Measurements from ENCODE around the gene PRR7.
"Not testable (repeated sequence)": the region's sequence is repeated elsewhere in the genome, so short reads cannot be mapped to it uniquely, and the experiment has no call there.

PRR7 gene, protein sequence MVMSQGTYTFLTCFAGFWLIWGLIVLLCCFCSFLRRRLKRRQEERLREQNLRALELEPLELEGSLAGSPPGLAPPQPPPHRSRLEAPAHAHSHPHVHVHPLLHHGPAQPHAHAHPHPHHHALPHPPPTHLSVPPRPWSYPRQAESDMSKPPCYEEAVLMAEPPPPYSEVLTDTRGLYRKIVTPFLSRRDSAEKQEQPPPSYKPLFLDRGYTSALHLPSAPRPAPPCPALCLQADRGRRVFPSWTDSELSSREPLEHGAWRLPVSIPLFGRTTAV

DNA sequence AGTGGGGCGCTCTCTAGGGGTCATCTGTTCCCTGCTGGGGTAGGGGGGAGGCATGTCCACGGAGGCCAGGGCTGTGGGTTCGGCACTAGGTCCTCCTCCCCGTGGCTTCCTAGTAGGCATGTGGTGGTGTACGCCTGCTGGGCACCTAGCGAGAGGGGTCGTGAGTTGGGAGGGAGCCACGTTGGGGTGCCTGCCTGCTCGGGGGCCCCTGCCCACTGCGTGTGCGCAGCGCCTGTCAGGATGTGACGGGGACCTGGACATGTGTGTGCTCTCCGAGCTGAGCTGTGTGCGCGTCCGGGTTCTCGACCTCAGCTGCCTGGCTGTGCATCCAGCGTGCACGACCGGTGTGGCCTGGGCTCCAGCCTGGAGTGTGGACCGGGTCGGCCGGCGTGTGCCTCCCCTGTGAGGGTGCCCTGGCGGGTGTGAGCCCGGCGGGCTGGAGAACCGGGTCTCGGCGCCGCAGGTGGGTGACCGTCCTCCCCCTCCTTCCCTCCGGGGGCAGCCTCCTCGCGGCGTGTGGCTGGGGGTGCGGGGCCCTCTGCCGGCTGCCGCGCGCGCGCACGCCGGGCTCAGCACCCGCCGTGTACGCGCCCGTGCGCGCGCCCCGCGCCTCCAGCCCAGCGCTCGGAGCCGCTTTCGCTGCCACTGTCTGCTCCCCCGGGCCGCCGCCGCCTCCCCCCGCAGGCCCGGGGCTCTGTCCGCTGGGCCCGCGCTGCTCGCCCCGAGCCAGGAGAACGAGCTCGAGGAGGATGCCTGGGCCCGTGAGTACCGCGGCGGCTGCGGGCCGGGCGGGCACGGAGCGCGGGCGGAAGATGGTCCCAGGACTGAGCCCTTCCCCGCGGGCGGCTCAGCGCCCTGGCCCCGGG lies at the start of gene PRR7:
TSS of gene PRR7 (plus strand) at position 615 of the 866 bp plus-strand sequence. CDS start 8,254 bp downstream, outside the sequence.
- no peak for DNase-seq

DNA sequence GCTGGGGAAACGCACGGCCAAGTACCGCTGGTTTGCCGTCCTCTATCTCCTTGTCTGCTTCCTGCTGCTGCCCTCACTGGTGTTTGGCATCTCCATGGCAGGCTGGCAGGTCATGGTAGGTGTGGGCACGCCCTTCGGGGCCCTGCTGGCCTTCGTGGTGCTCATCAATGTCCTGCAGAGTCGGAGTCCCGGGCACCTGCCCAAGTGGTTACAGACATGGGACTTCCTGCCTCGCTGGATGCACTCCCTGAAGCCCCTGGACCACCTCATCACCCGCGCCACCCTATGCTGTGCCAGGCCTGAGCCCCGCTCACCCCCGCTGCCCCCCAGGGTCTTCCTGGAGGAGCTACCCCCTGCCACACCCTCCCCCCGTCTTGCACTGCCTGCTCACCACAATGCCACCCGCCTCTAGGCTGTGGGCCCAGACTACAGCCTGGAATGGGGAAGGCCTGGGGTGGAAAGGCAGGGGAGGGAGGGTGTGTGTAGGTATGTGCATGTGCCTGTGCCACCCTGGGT lies 48.7 kb upstream of the PRR7 start:
- no peak for DNase-seq

DNA sequence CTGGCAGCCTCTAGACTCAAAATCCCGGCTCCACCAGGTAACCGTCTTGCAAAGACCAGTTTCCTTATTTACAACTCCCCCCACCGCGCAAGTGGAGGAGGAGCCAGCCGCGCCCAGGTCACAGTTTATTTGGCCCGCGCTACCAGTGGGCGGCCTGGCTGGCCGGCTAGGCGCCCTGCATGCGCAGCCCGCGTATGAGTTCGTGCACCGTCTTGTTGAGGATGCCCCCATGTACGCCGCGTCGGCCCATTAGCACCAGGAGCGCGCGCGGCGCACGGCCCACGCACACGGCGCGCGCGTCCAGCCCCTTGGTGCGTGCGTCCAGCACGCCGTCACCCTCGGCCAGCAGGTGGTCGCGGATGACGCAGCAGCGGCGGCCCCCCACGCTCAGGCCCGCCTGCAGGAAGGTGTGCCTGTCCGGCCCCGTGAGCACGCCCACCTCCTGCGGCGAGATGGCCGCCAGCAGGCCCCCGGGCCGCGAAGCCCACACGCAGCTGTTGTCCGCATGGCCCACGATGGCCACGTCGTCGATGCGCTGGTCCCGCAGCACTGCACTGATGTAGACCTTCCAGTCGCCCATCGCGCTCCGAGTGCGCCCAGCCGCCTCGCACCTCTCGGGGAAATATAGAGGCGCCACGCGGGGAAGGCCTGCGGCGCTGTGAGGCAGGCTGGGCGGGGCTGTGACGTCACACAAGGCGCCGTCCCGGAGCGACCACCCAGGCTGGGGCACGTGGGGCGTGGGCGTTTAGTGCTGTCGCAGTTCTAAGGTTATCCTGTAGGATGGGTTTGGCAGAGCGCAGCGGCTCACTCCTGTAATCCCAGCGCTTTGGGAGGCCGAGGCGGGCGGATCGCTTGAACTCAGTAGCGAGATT lies 46.4 kb upstream of the PRR7 start, which contains the start of gene PFN3:
TSS of gene PFN3 (minus strand) at position 665 of the 872 bp plus-strand sequence. CDS start at position 580, 85 bp downstream.
- DNase-seq: no peak

DNA sequence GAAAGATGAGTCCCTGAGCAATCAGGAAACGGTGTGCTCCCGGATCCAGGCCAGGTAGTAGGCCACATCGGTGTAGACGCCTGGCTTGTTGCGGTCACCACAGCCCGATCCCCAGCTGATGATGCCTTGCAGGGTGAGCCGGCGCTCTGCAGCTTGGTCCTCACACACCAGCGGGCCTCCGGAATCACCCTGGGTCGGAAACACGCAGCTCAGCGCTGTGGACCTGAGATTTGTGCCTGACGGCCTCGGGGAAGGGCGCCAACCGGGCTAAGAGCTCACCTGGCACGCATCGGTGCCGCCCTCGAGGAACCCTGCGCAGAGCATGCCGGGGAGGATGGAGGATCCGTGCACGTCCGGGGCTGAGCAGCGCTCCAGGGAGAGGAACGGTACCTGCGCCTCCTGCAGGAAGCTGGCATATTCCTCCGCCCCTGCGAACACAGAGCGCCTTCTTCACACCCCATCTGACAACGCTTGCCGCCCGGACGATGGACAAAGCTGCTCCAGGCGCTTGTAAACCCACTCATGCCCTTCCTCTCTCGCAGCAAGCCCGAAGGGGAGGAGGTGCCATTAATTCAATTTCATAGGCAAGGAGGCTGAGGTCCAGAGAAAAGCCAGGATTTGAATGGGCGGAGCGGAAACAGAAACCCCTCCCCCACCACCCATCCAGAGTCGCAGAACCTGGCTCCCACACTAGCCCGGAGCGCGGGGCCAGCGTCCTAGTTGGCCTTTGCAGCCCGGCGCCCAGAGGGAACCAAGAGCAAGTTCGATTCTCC lies 44.2 kb upstream of the PRR7 start:
- peak; percentile 10 for DNase-seq

DNA sequence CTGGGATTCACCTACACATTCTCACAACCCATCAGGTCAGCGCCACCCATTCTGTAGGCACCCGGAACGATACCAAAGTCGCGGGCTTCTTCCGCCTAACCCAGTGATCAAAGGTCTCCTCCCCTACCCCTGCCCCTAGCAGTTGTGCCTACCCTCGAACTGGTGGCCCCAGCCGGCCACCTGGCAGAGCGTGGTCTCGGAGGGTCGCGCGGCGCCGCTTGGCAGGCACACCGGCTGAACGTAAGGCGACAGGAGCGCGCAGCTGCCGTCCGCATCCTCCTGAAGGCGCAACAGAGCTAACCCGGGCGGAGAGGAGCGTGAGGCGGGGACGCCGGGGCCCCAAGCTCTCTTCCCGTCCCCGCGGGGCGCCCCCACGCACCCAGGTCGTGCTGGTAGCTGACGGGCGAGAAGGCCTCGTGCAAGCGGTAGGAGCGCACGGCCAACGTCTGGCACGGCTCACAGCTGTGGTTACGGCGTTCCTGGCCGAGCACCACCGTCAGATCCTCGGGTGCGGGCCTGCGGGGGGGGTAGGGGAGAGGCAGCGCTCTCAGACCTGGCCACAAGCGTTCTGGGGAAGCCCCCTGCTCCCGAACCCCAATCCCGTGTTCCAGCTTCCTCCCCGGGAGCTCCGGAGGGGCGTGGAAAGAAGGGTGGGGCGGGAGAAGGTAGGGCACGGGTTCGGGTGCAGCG lies 43.4 kb upstream of the PRR7 start:
- no peak for DNase-seq

DNA sequence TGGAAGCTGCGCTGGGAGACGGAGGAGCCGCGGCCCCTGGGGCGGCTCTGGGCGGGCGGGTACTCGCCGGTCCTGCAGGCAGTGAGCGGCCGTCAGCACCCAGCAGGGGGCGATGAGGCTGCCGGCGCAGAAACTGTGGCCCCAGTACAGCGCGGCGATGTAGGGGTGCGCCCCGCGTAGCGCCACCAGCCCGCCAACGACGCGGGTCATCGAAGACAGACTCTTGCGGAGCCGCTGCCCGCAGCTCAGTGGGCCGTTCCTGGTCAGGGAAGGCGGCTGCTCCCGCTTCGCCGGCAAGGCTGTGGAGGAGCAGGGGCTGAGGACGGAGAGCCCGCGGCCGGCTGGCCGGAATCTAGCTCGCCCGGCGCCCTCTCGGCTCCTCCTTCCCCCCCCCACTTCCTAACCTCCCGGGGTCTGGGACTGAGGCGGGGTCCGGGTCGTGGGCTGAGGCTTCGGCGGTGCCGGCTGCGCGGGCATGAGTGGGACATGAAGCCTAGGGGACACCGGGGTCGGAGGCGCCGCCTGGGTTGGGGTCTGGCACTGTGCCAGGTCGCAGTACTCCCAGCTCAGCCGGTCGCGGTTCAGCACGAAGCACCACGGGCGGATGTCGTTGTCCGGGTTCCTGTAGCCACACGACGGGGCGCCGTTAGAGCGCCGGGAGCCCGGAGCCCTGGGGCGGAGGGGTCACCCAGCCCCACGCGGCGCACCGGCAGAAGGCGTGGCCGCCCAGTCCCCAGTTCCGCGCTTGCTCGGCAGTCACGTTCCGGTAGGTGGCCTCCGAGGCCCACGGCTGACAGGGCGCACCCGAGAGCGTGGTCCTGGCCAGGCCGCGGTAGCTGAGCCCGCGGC lies 42.6 kb upstream of the PRR7 start:
- DNase-seq: no peak

DNA sequence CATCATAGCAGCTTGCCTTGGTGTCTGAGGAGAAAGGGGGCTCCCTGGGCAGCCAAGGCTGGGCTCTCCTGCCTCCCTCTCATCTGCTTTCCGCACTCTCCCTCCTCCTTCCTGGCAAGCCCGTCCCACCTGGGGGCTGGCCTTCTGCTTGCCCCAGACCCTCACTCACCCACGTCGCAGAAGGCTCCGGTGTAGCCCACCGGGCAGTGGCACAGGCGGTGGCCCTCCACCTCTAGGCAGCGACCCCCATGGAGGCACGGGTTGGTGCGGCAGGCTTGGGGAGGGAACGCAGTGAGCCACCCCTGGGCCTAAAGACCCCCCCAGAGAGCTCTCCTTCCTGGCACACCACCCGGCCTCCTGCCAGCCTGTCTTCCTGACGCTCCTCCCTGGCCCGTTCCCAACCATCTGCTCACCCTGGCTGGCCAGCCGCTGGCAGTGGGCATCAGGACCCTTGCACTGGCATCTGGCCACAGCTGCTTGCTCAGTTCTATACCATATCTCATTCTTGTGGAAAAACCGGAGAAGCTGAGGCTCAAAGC lies 41.9 kb upstream of the PRR7 start:
- no peak for DNase-seq

DNA sequence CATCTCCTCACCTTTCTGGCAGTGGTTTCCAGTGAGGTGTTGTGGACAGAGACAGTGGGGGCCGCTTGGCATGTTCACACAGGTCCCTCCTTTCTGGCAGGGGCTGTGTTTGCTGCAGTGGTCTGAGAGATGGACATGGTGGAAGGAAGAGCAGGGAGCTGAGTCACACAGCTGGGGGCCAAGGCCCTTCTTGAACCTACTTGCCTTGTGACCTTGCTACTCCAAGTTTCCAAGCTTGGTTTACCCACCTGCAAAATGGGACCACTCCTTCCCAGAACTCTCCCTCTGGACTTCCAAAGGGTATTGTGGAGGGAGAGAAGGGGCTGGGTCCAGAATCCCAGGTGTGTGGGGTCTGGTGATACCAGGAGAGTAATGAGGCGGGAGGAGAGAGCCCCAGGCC lies 41.3 kb upstream of the PRR7 start:
- DNase-seq: no peak

DNA sequence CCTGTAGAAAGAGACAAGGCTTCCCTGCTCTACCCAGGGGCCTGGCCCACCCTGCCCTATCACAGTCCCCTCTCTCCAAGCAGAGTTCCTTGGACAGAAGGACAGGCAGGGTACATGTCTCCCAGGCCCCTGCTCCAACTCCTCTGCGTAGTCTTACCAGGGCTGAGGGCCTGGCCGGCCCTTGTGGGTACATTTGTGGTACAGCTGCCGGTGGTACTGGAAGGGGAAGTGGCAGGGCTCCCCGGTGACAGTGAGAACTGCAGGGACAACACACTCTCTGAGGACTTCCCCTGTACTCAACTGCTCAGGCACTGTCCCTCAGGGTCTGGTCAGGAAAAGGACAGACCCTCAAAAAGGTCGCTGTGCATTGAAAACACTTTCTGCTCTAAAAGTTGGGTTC lies 40.8 kb upstream of the PRR7 start:
- DNase-seq: no peak

DNA sequence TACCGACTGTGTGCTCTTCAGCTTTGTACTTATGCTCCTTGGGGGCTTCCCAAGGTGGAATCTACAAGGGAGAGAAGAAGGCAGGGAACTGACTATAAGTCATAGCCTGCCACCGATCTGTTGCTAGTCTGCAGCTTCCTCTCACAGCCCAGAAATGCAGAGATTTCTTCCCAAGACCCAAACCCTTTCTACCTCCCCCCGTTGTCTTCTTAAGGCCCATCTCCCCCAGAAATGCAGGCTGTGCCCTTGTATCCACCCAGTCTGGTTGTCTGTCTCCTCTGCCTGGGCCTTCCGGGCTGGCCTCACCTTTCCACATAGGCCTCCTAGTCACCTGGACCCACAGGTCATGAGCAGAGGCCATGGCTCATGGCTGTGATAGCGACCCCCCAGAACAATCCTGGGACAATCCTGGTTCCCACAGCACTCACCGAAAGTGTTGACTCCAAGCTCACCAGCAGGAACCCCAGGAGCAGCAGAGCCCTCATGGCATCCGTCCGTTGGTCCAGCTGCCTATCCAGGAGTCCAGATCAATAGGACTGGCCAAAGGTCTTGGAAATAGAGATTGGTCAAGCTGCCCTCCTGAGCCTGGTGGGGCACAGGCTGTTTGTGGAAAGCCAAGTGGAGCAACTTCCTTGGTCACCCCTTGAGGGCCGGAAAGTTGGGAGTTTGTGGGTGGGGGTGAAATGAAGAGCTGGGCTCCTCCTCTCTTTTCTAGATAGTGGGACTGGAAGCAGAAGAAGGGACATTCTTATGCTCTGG lies 37.4 kb upstream of the PRR7 start, which contains the start of gene F12:
TSS of gene F12 (minus strand) at position 522 of the 759 bp plus-strand sequence. CDS start at position 485, 37 bp downstream.
- no peak for DNase-seq

DNA sequence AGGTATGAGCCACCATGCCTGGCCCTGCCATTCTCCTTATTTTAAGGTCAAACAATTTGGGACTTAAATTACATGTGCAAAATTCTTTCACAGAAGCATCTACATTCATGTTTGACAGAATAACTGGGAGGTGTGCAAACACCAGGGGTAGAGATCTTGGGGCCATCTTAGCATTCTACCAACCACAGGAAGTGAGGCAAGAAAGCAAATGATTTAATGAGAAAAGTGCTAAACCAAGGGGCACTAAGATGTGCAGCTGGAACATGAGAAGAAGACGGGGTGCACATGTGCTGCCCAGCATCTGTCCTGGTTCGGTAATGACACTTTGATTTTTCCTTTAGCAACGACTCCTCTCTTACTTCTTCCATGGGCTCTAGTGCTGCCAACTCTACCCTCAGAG lies 36.0 kb upstream of the PRR7 start:
- no peak for DNase-seq

DNA sequence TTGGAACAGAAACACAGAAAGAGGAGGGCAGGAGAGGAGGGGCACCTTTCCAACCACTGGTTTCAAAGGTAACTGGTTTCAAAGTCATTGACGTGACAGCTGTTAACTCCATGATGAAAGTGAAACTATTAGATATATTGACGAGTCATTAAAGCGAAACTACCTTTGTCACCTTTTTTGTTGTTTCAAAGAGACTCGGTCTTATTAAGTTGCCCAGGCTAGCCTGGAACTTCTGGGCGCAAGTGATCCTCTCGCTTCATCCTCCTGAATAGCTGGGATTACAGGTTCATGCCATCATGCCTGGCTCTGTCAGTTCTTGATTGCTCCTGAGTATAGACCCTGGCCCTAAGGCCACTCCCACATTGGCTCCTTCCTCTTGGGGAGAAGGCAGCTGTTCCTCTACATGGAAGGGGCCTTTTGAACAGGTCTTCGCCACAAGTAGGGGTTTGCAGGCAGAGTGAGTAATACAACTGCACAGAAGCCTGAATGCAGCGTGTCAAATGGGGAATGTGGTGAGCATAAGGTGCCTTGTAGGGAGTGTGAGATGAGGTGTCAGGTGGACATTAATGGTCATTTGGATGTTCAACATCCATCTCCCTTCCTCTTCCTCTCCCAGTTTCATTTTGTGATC lies 33.9 kb upstream of the PRR7 start:
- DNase-seq: no peak

DNA sequence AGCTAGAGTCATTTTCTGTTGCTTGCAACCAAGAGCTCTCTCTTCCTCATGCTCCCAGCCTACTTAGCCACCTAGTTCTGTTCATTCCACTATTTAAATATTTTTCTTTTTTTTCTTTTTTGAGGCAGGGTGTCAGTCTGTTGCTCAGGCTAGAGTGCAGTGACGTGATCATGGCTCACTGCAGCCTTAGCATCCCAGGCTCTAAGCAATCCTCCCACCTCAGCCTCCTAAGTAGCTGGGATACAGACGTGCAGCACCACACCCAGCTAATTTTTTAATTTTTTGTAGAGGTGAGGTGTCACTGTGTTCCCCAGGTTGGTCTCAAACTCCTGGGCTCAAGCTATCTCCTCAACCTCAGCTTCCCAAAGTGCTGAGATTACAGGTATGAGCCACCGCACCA lies 32.1 kb upstream of the PRR7 start:
- no peak for DNase-seq

DNA sequence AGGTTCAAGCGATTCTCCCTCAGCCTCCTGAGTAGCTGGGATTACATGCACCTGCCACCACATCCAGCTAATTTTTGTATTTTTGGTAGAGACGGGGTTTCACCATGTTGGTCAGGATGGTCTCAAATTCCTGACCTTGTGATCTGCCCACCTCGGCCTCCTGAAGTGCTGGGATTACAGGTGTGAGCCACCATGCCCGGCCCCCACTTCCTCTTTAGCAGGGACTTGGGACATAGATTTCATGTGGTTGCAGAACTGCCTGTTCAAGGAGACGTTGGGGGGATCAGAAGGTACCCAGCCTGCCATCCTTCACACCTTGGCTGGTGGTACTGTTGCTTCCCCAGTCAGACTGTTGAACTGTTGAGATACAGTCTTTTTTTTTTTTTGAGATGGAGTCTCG lies 29.5 kb upstream of the PRR7 start:
- DNase-seq: not testable (repeated sequence)

DNA sequence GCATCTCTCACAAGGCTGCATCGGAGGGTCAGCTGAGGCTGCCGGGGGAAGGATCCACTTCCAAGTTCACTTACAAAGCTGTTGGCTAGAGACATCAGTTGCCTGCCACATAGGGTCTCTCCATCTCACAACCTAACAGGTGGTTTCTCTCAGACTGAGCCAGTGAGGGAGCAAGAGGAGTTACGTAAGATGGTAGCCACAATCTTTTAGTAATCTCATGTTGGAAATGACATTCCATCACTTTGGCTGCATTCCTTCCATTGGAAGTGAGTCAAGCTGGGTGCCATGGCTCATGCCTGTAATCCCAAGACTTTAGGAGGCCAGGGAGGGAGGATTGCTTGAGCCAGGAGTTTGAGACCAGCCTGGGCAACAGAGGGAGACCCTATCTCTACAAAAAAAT lies 27.6 kb upstream of the PRR7 start:
- DNase-seq: no peak

DNA sequence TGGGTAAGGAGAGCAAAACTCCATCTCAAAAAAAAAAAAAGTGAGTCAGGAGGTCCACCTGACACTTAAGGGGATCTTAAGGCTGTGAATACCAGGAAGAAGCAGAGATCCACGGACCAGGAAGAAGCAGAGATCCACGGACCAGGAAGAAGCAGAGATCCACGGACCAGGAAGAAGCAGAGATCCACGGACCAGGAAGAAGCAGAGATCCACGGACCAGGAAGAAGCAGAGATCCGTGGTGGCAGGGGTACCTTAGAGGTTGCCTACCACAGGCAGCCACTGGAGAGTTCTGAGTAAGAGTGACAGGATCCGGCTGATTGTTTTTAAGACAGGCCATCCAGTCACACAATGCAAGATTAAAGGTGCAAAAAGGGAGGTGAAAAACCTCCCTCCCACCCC lies 26.1 kb upstream of the PRR7 start:
- DNase-seq: not testable (repeated sequence)

DNA sequence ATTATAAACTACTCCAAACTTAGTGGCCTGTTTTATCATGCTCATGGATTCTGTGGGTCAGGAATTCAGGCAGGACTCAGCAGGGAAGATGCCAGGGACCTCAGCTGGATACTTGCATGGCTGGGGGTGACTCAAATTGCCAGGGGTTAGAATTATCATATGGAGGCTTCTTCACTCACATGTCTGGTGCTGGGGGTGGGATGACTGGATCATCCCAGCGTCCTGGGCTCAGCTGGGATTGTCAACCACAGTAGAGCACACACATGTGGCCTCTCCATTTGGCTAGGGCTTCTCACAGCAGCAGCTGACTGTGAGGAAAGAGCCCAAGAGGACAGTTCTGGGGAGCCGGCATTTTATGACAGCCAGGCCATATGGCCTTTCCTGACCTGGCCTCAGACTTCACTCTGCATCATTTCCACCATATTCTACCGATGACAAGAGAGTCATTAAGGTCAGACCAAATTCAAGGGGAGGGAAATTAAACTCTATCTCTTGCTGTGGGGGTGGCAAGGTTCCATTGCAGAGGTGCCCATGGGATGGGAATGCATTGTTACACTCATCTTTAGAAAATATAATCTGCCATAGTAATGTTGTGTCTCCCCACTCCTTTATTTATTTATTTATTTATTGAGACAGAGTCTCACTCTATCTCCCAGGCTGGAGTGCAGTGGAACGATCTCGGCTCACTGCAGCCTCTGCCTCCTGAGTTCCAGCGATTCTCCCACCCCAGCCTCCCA lies 25.4 kb upstream of the PRR7 start:
- no peak for DNase-seq

DNA sequence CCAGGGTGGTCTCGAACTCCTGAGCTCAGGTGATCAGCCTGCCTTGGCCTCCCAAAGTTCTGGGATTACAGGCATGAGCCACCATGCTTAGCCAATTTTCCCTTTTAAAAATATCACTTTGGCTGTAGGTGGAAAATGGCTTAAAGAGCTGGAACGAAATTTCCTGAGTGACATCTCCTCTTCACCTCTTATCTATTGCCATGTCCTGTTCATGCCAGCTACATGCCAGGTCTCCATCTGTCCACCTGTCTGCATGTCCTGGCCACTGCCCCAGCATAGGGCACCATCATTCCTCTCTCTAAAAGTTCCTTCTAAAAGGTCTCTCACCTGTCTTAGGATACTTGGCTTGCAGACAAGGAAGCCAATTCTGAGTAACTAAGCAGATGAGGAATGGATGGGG lies 22.9 kb upstream of the PRR7 start:
- DNase-seq: no peak

All from NCI-H1436 treated with DMSO at 0.1 percent for 48 hours (cell line).